GM12891 (cell line): Measurements from ENCODE around the gene LAMB4.
A peak's percentile ranks its signal among the peaks of the same experiment; 100 is the strongest.

ENCODE experiments used
- DNase-seq: peaks from one replicate; pipeline ENCODE4 v3.0.0; 2011; ENCODE audit warnings: low spot score; ENCODE audit not compliant: insufficient read length
- FAIRE-seq: peaks from 2 replicates; lab custom pipeline; 2011; peaks lifted over from hg19 to GRCh38; lab: Jason Lieb, UNC
- PAX5 ChIP-seq: IDR thresholded peaks from 2 replicates; pipeline ENCODE4 v1.6.1; 2011; ENCODE audit warnings: low read length, moderate library complexity, mild to moderate bottlenecking; ENCODE audit not compliant: insufficient read depth, severe bottlenecking
- POLR2A ChIP-seq: IDR thresholded peaks from 2 replicates; pipeline ENCODE4 v1.6.1; 2011; ENCODE audit warnings: low read depth, low read length, control low read depth
- POLR2AphosphoS5 ChIP-seq: IDR thresholded peaks from 2 replicates; pipeline ENCODE4 v1.6.1; 2011; ENCODE audit warnings: low read depth, low read length, control low read depth
- POU2F2 ChIP-seq: IDR thresholded peaks from 2 replicates; pipeline ENCODE4 v1.6.1; 2011; ENCODE audit warnings: low read depth, mild to moderate bottlenecking, control low read depth, low read length, moderate library complexity
- SPI1 ChIP-seq: IDR thresholded peaks from 2 replicates; pipeline ENCODE4 v1.6.1; 2011; ENCODE audit warnings: low read depth, low read length, control low read depth
- TAF1 ChIP-seq: IDR thresholded peaks from 2 replicates; pipeline ENCODE4 v1.6.1; 2011; ENCODE audit warnings: low read depth, low read length, control low read depth

The LAMB4 gene

DNA sequence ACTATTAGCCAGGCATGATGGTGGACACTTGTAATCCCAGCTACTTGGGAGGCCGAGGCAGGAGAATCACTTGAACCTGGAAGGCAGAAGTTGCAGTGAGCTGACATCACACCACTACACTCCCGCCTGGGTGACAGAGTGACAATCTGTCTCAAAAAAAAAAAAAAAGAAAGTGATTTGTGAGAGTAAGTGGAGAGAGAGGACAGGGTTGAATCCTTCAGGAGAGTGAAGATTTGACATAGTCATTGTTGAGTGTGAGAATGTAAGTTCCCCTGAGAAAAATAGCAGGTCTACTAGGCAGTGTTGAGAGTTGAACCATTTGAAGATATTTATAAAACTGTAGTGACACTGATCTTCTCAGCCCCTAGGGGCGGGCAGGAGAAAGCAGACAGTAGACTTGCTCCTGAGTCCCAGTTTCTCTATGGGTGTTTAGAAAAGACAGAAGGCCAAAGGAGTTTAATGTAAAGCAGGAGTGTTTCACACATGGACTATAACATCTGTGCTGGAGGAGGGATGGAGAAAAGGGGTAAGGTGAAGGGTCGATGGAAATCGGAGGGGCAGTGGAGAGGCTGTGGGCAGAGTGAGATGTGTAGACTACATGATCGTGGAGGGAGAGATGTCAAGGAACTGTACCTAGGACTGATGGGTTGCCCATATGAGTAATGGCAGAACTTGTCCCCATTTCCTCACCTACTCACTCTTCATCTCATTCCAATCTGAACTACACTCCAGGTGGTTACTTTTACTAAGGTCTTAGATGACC lies 13.7 kb upstream of the LAMB4 start:
- FAIRE-seq = no peak
- TF ChIP-seq POU2F2 (no peak), POLR2A (no peak), PAX5 (no peak), SPI1 (no peak), POLR2AphosphoS5 (no peak), TAF1 (no peak)

DNA sequence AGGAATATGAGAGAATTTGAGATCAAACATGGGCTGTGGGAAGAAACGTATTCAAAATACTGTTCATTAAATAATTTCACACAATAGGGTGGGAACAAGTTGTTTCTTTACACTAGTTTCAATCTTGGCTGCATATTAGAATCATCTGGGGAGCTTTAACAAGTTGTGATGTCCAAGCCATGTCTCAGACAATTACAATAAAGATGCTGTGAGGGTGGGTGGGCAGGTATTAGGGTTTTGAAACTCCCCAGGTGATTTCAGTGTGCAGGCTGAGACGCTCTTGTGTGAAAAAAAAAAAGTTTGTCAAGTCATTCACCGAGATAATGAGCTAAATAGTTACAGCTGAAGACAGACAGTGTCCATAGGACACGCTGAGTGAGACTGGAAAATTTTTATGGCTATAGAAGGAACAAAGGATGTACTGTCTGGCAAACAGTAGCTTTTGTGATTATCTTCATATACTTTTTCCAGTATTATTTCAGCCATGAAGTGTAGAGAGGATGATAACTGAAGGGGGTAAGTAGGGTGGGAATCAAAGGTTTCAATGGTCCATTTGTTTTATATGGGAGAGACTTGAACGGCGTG lies 12.6 kb upstream of the LAMB4 start:
- no peak for TF ChIP-seq SPI1
- TF ChIP-seq POU2F2 = no peak
- FAIRE-seq = no peak
- DNase-seq = no peak

More for the DNA sequence above, 13.7 kb upstream of the LAMB4 start:
- no peak for DNase-seq

DNA sequence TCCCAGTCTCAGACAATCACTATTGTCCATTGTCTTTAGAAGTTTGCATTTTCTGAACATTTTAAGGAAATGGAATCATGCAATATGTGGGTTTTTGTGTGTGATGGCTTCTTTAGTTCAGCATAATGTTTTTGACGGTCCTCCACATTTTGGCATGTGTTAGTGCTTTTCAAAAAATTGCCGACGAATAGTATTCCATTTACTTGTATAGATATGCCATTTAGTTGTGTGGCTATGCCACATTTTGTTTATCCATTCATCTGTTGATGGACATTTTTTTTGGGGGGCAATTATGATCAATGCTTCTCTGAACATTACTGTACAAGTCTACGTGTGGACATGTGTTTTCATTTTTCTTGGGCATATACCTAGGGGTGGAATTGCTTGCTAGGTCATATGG lies 12.0 kb upstream of the LAMB4 start:
- no peak for DNase-seq
- FAIRE-seq = no peak
- TF ChIP-seq POLR2A (no peak), TAF1 (no peak), SPI1 (no peak), POLR2AphosphoS5 (no peak), PAX5 (no peak), POU2F2 (no peak)

DNA sequence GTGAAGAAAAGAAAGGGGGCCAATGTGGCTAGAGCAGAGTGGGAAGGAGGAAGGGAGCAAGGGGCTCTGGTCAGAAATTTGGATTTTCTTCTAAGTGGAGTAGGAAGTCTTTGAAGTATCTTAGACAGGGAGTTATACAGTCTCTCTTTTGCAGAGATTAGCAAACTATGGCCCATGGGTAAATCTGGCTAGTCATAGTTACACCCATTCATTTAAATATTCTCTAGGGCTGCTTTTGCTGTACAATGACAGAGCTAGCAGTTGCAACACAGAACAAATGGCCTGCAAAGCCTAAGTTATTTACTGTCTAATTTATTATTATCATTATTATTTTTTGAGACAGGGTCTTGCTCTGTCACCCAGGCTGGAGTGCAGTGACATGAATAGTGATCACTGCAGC lies 10.5 kb upstream of the LAMB4 start:
- DNase-seq (no peak), FAIRE-seq (no peak)
- no peak for TF ChIP-seq POLR2AphosphoS5
- TF ChIP-seq SPI1 = no peak
- no peak for TF ChIP-seq POU2F2
- no peak for TF ChIP-seq PAX5
- no peak; the same call in 1 of the 2 replicates for TF ChIP-seq POLR2A
- no peak for TF ChIP-seq TAF1

- no peak for FAIRE-seq
- no peak for DNase-seq
- no peak for TF ChIP-seq POLR2AphosphoS5
- no peak; the same call in 1 of the 2 replicates for TF ChIP-seq POLR2A
- TF ChIP-seq PAX5 = no peak
- no peak for TF ChIP-seq TAF1
- TF ChIP-seq POU2F2 = no peak
- TF ChIP-seq SPI1 = no peak
Measured at GRCh38 chr7:108138911-108139310, 8.8 kb upstream of the LAMB4 start.

GRCh38 chr7:108137993-108138392 lies 7.8 kb upstream of the LAMB4 start:
- FAIRE-seq (no peak), DNase-seq (no peak)
- TF ChIP-seq POLR2A = no peak
- no peak for TF ChIP-seq TAF1
- TF ChIP-seq POU2F2 = no peak
- TF ChIP-seq PAX5 = no peak
- TF ChIP-seq POLR2AphosphoS5 = no peak
- TF ChIP-seq SPI1 = no peak

DNA sequence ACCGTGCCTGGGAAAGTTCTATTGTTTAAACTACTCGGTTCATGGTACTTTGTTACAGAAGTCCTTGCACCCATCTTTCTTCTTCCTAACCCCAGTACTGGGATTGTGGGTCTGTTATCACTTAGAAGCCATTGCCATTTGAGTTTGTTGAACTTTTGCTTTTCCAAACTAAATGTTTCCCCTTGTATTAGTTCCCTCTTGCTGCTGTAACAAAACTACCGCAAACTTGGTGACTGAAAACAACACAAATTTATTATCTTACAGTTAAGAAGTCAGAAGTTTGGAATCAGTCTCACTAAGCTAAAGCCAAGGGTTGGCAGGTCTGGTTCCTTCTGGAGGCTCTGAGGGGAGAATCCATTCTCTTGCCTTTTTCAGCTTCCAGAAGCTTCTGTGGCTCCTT lies 6.9 kb upstream of the LAMB4 start:
- TF ChIP-seq TAF1 (no peak), POLR2AphosphoS5 (no peak), PAX5 (no peak), SPI1 (no peak), POLR2A (no peak), POU2F2 (no peak)
- no peak for FAIRE-seq
- no peak for DNase-seq

- no peak for FAIRE-seq
- TF ChIP-seq POLR2A = peak; percentile 30; the same call in 1 of the 2 replicates
- no peak; the same call in 1 of the 2 replicates for TF ChIP-seq POLR2AphosphoS5
- TF ChIP-seq POU2F2 = no peak
- peak; percentile 68 for TF ChIP-seq SPI1
- no peak for TF ChIP-seq PAX5
- peak; percentile 66; the same call in 1 of the 2 replicates for TF ChIP-seq TAF1
- no peak for DNase-seq
Measured at GRCh38 chr7:108136191-108136688, 6.1 kb upstream of the LAMB4 start.

DNA sequence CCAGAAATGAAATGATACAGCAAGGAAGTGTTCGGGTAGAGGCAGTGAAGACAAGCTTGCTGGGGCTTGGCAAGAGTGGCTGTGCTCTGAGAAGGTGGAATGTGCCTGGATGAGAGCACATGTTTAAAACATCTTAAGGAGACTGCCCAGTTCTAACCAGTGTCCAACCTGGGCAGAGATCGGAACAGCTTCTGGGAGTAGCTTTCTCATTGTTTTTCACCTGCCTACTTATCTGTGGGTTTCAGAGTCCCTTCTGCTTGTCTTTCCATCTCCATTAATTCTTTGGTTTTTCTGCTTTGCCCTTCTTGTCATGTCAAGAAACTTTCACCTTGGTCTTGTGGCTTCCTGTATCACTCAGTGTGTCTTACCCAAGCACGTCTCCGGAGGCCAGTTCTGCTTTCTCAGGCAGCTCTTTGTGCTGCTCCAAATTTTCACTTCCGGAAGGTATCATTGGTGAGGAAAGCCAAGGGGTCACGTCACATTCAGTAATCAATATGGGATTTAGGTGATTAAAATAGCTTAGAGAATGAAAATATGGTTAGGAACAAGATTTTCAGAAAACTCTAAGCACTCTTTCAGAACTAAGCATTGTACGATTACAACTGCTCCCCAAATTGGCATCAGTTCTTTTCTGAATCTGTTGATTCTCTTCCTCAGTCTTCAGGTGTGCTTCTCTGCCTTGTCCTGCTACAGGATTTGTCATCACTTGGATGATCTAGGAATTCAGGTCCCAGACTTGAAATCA lies 5.5 kb upstream of the LAMB4 start:
- TF ChIP-seq POLR2AphosphoS5 (no peak), TAF1 (peak; percentile 8; the same call in 1 of the 2 replicates), SPI1 (peak; percentile 98)
- DNase-seq = peak; percentile 20
- peak; percentile 95 for FAIRE-seq

DNA sequence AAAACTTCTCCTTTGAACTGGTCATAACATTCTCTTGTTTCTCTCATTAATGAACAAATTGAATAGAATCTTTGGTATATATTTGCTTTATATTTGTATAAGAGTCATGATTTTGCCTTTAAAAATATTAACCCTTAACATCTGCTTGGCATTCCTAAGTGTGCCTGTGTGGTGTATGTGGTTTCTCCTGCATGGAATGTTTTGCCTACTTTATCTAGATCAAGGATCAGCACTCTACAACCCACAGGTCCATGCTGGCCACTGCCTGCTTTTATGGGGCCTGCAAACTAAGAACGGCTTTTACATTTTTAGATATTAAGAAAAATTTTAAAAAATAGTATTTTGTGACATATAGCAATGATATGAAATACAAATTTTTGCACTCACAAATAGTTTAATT lies 4.3 kb upstream of the LAMB4 start:
- FAIRE-seq (no peak), DNase-seq (no peak)
- TF ChIP-seq PAX5 = no peak
- TF ChIP-seq POU2F2 = no peak
- no peak for TF ChIP-seq POLR2A
- TF ChIP-seq SPI1 = no peak
- TF ChIP-seq POLR2AphosphoS5 = no peak
- TF ChIP-seq TAF1 = no peak
